ENCODE data around the gene SORL1-AS1.

DNA sequence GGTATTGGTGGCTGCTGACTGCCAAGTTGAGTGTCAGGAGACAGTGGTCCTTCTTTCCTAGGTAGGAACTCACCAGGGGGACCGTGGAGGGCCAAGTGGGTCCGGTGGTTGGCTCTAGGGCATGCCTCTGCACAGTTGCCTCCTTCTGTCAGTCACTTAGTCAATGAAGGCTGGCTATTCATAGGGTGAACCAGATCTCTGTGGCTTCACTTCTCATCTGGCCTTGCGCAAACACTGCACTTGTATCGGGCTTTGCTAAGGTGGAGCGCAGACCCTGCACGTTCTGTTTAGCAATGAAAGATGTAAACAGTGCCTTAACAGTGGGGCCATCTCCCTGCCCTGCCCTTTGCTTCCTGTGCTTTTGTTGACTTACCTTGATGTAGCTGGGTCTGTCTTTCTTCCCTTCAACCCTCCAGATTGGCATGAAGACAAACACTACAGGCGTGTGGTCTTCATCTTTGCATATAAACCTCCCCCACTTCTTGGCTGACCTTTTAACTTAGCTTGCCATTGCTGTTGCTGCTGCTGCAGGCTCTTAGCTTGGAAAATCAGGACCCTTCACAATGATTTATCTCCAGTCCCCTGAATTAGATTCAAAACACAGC, 6.7 kb upstream of the SORL1-AS1 start:
- TF ChIP-seq POLR2A (IDR thresholded peaks at IDR 0.05; ENCODE audit: low read depth, low read length) (no peak), EZH2 (IDR thresholded peaks at IDR 0.05; ENCODE audit: borderline replicate concordance, low read depth, low read length, severe bottlenecking) (no peak), POLR2AphosphoS5 (IDR thresholded peaks at IDR 0.05; ENCODE audit: insufficient read depth, low read depth, low read length) (no peak), MYC (IDR thresholded peaks at IDR 0.05; ENCODE audit: low read depth, low read length) (no peak), GATA2 (IDR thresholded peaks at IDR 0.05; ENCODE audit: insufficient read depth, insufficient read length, low read depth, low read length) (no peak), FOS (IDR thresholded peaks at IDR 0.05; ENCODE audit: borderline replicate concordance, insufficient read depth, low read length) (no peak), JUN (IDR thresholded peaks at IDR 0.05; ENCODE audit: borderline replicate concordance, insufficient read depth, insufficient read length, low read depth) (no peak)
- TF ChIP-seq, protein P1, sequence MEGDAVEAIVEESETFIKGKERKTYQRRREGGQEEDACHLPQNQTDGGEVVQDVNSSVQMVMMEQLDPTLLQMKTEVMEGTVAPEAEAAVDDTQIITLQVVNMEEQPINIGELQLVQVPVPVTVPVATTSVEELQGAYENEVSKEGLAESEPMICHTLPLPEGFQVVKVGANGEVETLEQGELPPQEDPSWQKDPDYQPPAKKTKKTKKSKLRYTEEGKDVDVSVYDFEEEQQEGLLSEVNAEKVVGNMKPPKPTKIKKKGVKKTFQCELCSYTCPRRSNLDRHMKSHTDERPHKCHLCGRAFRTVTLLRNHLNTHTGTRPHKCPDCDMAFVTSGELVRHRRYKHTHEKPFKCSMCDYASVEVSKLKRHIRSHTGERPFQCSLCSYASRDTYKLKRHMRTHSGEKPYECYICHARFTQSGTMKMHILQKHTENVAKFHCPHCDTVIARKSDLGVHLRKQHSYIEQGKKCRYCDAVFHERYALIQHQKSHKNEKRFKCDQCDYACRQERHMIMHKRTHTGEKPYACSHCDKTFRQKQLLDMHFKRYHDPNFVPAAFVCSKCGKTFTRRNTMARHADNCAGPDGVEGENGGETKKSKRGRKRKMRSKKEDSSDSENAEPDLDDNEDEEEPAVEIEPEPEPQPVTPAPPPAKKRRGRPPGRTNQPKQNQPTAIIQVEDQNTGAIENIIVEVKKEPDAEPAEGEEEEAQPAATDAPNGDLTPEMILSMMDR (IDR thresholded peaks at IDR 0.05; ENCODE audit: extremely low read depth in 1 of 2, insufficient read depth in 1 of 2, low read depth in 1 of 2, low read length in 2 of 2) = no peak
- TF ChIP-seq, protein P2, sequence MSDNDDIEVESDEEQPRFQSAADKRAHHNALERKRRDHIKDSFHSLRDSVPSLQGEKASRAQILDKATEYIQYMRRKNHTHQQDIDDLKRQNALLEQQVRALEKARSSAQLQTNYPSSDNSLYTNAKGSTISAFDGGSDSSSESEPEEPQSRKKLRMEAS (IDR thresholded peaks at IDR 0.05; ENCODE audit: insufficient read depth, insufficient read length) = no peak
